CD4-positive, alpha-beta T cell (primary cell): ENCODE measurements around the gene RANBP3. TPM values are rescaled to one million over a fixed set of nuclear protein-coding genes. Genes with fewer than 3 reads are reported as not detected.

Source experiments
- ATAC-seq: fragments of 200-7000 bp; cut with Tn5 transposase; one replicate; pipeline ENCODE4 v1.10.0; 2022; ENCODE audit warnings: mild to moderate bottlenecking; ENCODE audit not compliant: poor library complexity
- CTCF ChIA-PET: fragments of 350-600 bp; sonication (Branson Sonifier 250); formaldehyde crosslinking; loops from one replicate; lab custom pipeline; 2021; ENCODE audit warnings: antibody characterized with exemption, inconsistent platforms; lab: Charles Lee
- POLR2A ChIA-PET: fragments of 350-600 bp; sonication (Branson Sonifier 250); formaldehyde crosslinking; loops from one replicate; lab custom pipeline; 2021; ENCODE audit warnings: antibody characterized with exemption, inconsistent platforms; lab: Charles Lee
- DNase-seq, 14 experiments: peaks; one replicate each; pipeline ENCODE4 v3.0.0-alpha.2; 2013 to 2020; ENCODE audit warnings: mixed read lengths in 2 of 14
- H3K27ac ChIP-seq, 2 donors: one replicate each; pipeline versions ENCODE4 v1.5.1 to v1.7.0; 2013; ENCODE audit warnings: low read length in 2 of 2, low read depth in 1 of 2, mild to moderate bottlenecking in 1 of 2
- H3K27me3 ChIP-seq, 2 experiments: 1 replicate in 1 of 2; 2 replicates in 1 of 2; pipeline versions ENCODE4 v1.6.1 to v1.7.0; 2013; ENCODE audit warnings: low read length in 2 of 2, control low read depth in 1 of 2, mild to moderate bottlenecking in 1 of 2, moderate library complexity in 1 of 2; ENCODE audit not compliant: insufficient read depth in 2 of 2, control insufficient read depth in 1 of 2
- H3K36me3 ChIP-seq: one replicate; pipeline ENCODE4 v1.6.1; 2013; ENCODE audit warnings: low read length, control low read depth; ENCODE audit not compliant: insufficient read depth
- H3K4me1 ChIP-seq: one replicate; pipeline ENCODE4 v1.6.1; 2013; ENCODE audit warnings: low read length, control low read depth; ENCODE audit not compliant: insufficient read depth
- H3K4me3 ChIP-seq: one replicate; pipeline ENCODE4 v1.5.1; 2013; ENCODE audit warnings: mild to moderate bottlenecking, low read length, moderate library complexity
- H3K9me3 ChIP-seq, 2 experiments: 1 replicate in 1 of 2; 2 replicates in 1 of 2; pipeline versions ENCODE4 v1.6.1 to v1.7.0; 2013; ENCODE audit warnings: low read length in 2 of 2, mild to moderate bottlenecking in 2 of 2, control low read depth in 1 of 2, moderate library complexity in 1 of 2; ENCODE audit not compliant: control insufficient read depth in 1 of 2, insufficient read depth in 1 of 2
- H3K27ac Mint-ChIP-seq: one replicate; pipeline ENCODE4 v1.8.0; 2020; ENCODE audit warnings: mixed read lengths
- H3K27me3 Mint-ChIP-seq: one replicate; pipeline ENCODE4 v1.8.0; 2021; ENCODE audit warnings: mixed read lengths
- H3K36me3 Mint-ChIP-seq: one replicate; pipeline ENCODE4 v1.8.0; 2021; ENCODE audit warnings: low read depth, mixed read lengths
- H3K4me1 Mint-ChIP-seq: one replicate; pipeline ENCODE4 v1.8.0; 2021; ENCODE audit warnings: low read depth, mixed read lengths
- H3K4me3 Mint-ChIP-seq: one replicate; pipeline ENCODE4 v1.8.0; 2020; ENCODE audit warnings: mild to moderate bottlenecking, mixed read lengths
- H3K9me3 Mint-ChIP-seq: one replicate; pipeline ENCODE4 v1.8.0; 2020; ENCODE audit warnings: mixed read lengths
- CTCF ChIP-seq: fragments of 200-600 bp; IDR thresholded peaks from one replicate; pipeline ENCODE4 v1.8.0; 2022; ENCODE audit warnings: antibody characterized with exemption, mild to moderate bottlenecking
- intact Hi-C, 2 experiments: fragments of 100-400 bp; cut with DNase I in 1 of 2; cut with micrococcal nuclease in 1 of 2; formaldehyde crosslinking; loops; one replicate each; pipeline versions ENCODE4 v1.15.1 to v1.9.0; 2023 to 2025; cut with DNase I, micrococcal nuclease
- total RNA-seq, 174 experiments: library from RNA in 2 of 174; stranded (reverse) in 2 of 174; gene quantifications; one replicate each; pipeline ENCODE4 v1.2.3 and lab custom pipeline; 2021 to 2026

Gene RANBP3
- total RNA-seq, 2 experiments from 2014 or later: 82.7 to 88.7 TPM

GRCh38 chr19:5968431-5969373 is 9.2 kb downstream of the RANBP3 start:
- no peak for ATAC-seq
- intact Hi-C loops: loop anchor here in 1 of 2 experiments (1.0 to 5.0 kb wide), 2 partner anchors 10 to 54 kb away; partner anchors contain the start of gene RANBP3

GRCh38 chr19:5967994-5968430 is 9.9 kb downstream of the RANBP3 start:
- Histone ChIP-seq H3K27ac (peak overlapping the region in 1 of 2 donors; percentile 22), H3K9me3 (no peaks in the 10 kb centered on the region), H3K27me3 (no peaks in the 10 kb centered on the region), H3K36me3 (peaks cover 28% of the 10 kb centered on the region), H3K4me1 (peaks cover 81% of the 10 kb centered on the region), H3K4me3 (no peak overlapping the region)
- CTCF ChIA-PET: interaction anchor here (0.6 to 2.3 kb wide), 15 partner anchors 9 to 281 kb away, joined by 3 to 24 read pairs (median 6); partner anchors contain the start of genes NDUFA11, RANBP3 and VMAC
- peak overlapping the region; percentile 98 for H3K27ac Mint-ChIP-seq
- H3K9me3 Mint-ChIP-seq: no peaks in the 10 kb centered on the region
- peaks cover 93% of the 10 kb centered on the region for H3K4me1 Mint-ChIP-seq
- H3K4me3 Mint-ChIP-seq: peak overlapping the region; percentile 40
- no peaks in the 10 kb centered on the region for H3K27me3 Mint-ChIP-seq
- peak; percentile 42 to 83 (median 50) for DNase-seq
- peak; percentile 78 for ATAC-seq
- POLR2A ChIA-PET: interaction anchor here (1.0 to 1.9 kb wide), 6 partner anchors 10 to 64 kb away, joined by 3 to 17 read pairs (median 4); partner anchors contain the start of genes NDUFA11, RANBP3 and VMAC
- H3K36me3 Mint-ChIP-seq: peaks cover 32% of the 10 kb centered on the region
- intact Hi-C loops: loop anchor here in 1 of 2 experiments (1.0 to 5.0 kb wide), 2 partner anchors 10 to 54 kb away; partner anchors contain the start of gene RANBP3
- peak; percentile 93 for TF ChIP-seq CTCF

More at GRCh38 chr19:5968431-5969373, 9.2 kb downstream of the RANBP3 start:
- Histone ChIP-seq H3K4me1 (peaks cover 80% of the 10 kb centered on the region), H3K27me3 (no peaks in the 10 kb centered on the region), H3K36me3 (peaks cover 34% of the 10 kb centered on the region), H3K9me3 (no peaks in the 10 kb centered on the region), H3K27ac (peak overlapping the region in 1 of 2 donors; percentile 22), H3K4me3 (no peak overlapping the region)
- Mint-ChIP-seq H3K27ac (peak overlapping the region; percentile 98), H3K9me3 (no peaks in the 10 kb centered on the region), H3K4me3 (peak overlapping the region; percentile 40), H3K36me3 (peaks cover 39% of the 10 kb centered on the region), H3K4me1 (peaks cover 86% of the 10 kb centered on the region), H3K27me3 (no peaks in the 10 kb centered on the region)
- no peak for DNase-seq
- TF ChIP-seq CTCF: no peak
- ChIA-PET CTCF (interaction anchor here (1.0 to 2.3 kb wide), 12 partner anchors 9 to 165 kb away, joined by 4 to 24 read pairs (median 8); partner anchors contain the start of genes NDUFA11, RANBP3 and VMAC), POLR2A (interaction anchor here (1.0 to 1.9 kb wide), 5 partner anchors 9 to 64 kb away, joined by 3 to 17 read pairs (median 4); partner anchors contain the start of genes NDUFA11, RANBP3 and VMAC)

GRCh38 chr19:5967571-5967970 is 10.4 kb downstream of the RANBP3 start:
- Histone ChIP-seq H3K36me3 (peaks cover 26% of the 10 kb centered on the region), H3K4me3 (no peak overlapping the region), H3K27me3 (no peaks in the 10 kb centered on the region), H3K9me3 (no peaks in the 10 kb centered on the region), H3K4me1 (peaks cover 82% of the 10 kb centered on the region), H3K27ac (no peak overlapping the region)
- DNase-seq: no peak
- TF ChIP-seq CTCF: no peak
- no peaks in the 10 kb centered on the region for H3K27me3 Mint-ChIP-seq
- H3K9me3 Mint-ChIP-seq: no peaks in the 10 kb centered on the region
- intact Hi-C loops: loop anchor here in 1 of 2 experiments (5.0 kb wide), 1 partner anchor 55 kb away; no protein-coding TSS in a partner anchor
- no peak overlapping the region for H3K4me3 Mint-ChIP-seq
- H3K27ac Mint-ChIP-seq: peak overlapping the region; percentile 98
- peaks cover 30% of the 10 kb centered on the region for H3K36me3 Mint-ChIP-seq
- ATAC-seq: no peak
- H3K4me1 Mint-ChIP-seq: peaks cover 95% of the 10 kb centered on the region
- POLR2A ChIA-PET: interaction anchor here (1.0 to 1.9 kb wide), 6 partner anchors 10 to 63 kb away, joined by 3 to 17 read pairs (median 4); partner anchors contain the start of genes NDUFA11, RANBP3 and VMAC
- CTCF ChIA-PET: interaction anchor here (0.6 to 2.3 kb wide), 15 partner anchors 8 to 280 kb away, joined by 3 to 24 read pairs (median 6); partner anchors contain the start of genes NDUFA11, RANBP3 and VMAC
